GM12892 (cell line): ENCODE data around the gene IDS.

ENCODE experiments used
- POLR2A ChIP-seq: IDR thresholded peaks from 2 replicates; pipeline ENCODE4 v1.6.1; 2011; ENCODE audit warnings: low read depth, low read length, control low read depth
- TAF1 ChIP-seq: IDR thresholded peaks from 2 replicates; pipeline ENCODE4 v1.6.1; 2011; ENCODE audit warnings: low read depth, mild to moderate bottlenecking, control low read depth, low read length, borderline replicate concordance

GRCh38 chrX:149508467-149508866 is 3.4 kb upstream of the IDS start:
- no peak for TF ChIP-seq POLR2A
- no peak for TF ChIP-seq TAF1
